GM21723 (cell line): ENCODE measurements around the gene ELFN2.

ENCODE experiments used
- ATAC-seq: cut with Tn5 transposase; IDR thresholded peaks from one replicate; pipeline ENCODE4 v1.9.1; 2021; ENCODE audit warnings: mild to moderate bottlenecking, moderate library complexity; ENCODE audit not compliant: unreplicated experiment

The ELFN2 gene

DNA sequence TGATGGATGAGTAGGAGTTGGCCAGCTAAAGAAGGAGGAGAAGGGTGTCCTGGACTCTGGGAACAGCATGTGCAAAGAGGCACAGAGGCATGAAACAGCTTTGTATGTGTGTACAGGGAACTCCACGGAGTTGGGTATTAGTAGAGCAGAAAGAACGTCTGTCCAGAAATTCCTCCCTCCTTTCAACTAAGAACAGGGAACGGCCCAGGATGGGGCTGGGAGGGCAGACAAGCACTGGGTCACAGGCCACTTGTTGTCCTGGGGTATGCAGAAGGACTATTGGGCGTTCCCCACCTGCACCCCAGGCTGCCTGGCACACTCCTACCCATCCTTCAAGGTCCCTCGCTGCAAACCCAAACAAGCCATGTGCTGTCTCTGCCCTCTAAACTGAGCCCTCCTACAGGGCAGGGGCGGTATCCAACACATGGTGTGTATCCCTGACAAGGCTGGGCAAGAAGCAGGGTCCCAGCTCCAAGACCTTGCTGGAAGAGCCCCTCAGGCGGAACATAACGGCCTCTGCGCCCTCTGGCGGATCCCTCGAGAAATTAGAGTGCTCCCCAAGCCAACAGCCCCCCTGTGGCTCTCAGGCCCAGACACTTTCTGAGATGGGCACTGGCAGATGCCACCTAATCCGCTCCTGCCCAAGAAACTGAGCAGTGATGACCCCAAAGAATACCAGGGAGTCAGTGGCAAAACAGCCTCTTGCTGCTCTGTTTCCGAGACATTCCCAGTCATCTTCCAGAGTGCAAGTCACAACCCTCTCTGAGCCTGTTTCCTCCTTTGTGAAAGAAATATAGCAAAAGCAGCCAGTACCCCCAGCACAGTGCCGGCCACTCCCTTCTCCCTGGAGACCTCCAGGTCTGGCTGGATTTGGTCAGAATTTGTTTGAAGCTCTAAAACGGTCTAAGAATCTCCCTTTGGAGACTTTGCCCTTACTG lies 1.6 kb upstream of the ELFN2 start:
- no peak for ATAC-seq

- no peak for ATAC-seq
Measured at GRCh38 chr22:37427711-37428635, 694 bp upstream of the ELFN2 start.

DNA sequence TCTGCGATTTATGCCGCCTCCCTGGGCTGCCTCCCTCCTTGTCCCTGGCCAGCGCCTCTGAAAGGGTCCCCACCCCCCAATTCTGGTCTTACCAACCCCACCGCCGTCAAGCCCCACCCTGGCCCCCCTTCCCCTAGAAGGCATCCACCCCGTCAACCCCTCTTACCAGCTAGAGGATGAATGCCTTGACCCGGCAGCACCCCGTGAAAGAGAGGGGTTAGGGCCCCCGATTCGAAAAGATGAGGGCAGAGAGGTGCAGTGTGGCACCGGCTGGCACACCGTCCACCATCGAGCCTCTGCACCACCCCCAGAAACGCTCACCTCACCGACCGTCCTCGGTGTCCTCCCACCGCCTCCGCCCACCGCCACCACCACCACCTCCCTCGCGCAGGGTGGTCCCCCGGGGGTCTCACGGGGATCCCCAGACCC lies 559 bp downstream of the ELFN2 start:
- no peak for ATAC-seq

- ATAC-seq = no peak
Measured at GRCh38 chr22:37425800-37426705, 1.2 kb downstream of the ELFN2 start.

GRCh38 chr22:37425369-37425768 lies 1.9 kb downstream of the ELFN2 start:
- ATAC-seq = no peak

GRCh38 chr22:37423283-37423682 lies 4.0 kb downstream of the ELFN2 start:
- no peak for ATAC-seq

DNA sequence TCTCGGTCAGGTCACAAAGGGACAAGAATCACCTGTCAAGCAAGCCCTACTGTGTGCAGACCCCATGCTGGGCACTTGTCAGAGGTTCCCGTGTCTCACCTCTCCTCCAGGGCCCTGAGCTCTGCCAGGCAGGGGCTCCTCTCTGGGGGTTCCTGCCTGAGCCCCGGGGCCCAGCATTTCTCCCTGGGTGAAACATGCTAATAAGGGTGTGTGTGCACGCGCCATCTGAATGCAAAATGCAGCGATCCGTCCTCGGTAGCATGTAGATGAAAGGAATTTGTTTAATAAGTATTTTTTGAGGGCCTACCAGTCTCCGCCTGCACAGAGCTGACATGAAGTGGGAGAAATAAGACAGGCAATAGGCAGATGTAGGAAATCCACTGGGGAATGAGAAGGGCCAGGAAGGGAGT lies 5.8 kb downstream of the ELFN2 start:
- ATAC-seq = no peak

DNA sequence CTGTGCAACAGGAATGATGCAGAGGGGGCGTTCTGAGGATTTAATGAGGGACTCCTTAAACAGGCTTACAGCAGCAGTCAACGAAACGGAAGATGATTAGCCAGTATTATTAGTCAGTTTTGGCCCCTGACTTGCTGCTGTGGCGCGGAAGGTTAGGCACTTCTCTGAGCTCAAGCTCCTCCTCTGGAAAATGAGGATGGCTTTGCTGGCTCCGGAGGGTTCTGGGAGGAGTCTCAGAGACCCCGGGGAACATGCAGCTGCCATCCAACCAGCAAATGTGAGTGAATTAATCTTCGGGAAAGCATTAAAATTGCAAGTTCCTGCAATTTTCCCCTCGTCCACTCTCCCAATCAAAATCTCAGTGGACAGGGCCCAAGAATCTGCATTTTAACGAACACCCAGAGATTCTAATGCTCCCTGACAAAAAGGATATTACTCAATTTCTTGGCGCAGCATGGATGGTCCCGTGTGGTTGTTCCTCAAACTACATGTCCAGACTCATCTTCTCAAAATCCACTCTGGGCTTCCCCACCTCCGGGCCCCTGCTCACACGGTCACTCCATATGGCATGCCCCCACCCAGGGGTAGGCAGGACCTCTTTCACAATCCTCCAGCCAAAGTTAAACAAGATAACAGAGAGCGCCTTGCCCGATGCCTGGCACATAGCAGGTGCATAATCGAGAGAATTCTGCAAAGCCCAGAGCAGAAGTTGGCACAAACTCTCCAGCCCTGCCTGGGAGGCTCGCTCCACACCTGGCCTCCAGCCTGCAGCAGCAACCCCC lies 6.4 kb downstream of the ELFN2 start:
- no peak for ATAC-seq

GRCh38 chr22:37419969-37420685 lies 7.2 kb downstream of the ELFN2 start:
- no peak for ATAC-seq

GRCh38 chr22:37419370-37419968 lies 7.8 kb downstream of the ELFN2 start:
- no peak for ATAC-seq

DNA sequence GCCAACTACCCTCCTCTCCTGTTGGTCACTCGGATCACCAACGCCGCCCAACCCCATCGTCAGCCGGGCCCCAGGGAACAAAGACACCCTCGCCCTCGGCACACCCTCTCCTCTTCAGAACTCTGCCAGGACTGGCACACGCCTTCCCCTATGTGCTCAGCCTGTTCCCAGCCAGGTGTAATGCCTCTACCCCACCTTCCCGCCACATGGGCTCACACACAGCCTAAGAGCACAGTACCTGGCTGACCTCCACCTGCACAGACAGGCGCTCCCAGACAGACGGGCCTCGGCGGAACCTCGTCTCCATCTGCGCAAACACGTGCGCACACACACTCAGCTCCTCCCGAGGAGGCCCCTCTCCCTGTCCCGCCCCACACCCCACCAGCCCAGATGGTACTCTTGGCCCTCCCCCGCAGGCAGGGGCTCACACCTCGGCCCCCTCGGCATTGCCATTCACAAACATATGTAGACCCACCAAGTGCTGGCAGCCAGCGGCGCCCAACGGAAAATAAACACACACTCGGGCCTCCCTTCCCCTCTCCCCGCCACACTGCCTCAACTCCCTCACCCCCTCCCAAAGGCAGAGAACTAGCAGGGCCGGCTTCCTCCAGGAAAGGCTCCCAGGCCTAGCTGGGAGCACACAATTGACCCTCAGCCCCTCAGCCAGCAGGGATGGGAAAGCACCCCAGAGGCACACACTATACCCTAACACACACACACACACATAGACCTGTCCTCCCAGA lies 8.5 kb downstream of the ELFN2 start:
- no peak for ATAC-seq

DNA sequence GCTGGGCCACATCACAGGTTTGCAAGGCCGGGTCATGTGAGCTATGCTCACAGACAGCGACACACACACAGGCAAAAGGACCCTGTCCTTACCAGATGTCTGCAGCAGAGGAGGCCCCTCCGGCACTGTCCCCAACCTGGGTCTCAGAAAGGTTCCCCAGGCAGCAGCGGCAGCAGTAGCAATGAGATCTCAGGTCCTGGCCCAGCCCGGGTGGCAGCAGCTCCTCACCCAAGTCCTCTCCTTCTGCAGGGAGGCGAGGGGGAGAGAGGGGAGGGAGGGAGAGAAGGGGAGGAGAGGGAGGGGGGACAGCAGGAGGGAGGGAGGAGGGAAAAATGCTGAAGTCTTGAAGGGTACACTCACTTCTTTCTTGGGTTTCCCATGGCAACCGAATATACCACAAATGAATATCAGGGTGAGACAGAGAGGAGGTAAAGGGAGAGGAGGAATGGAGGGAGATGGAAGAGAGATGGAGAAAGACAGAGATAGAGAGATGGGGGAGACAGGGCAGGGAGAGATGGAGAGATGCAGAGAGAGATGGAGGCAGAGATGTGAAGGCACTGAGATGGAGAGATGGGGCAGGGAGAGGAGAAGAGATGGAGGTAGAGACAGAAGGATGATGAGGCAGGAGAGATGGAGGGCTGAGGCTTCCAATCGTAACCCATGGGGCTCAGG lies 9.5 kb downstream of the ELFN2 start:
- ATAC-seq = no peak

- ATAC-seq = no peak
Measured at GRCh38 chr22:37417264-37417663, 10.0 kb downstream of the ELFN2 start.

- ATAC-seq = no peak
Measured at GRCh38 chr22:37416827-37417226, 10.5 kb downstream of the ELFN2 start.

DNA sequence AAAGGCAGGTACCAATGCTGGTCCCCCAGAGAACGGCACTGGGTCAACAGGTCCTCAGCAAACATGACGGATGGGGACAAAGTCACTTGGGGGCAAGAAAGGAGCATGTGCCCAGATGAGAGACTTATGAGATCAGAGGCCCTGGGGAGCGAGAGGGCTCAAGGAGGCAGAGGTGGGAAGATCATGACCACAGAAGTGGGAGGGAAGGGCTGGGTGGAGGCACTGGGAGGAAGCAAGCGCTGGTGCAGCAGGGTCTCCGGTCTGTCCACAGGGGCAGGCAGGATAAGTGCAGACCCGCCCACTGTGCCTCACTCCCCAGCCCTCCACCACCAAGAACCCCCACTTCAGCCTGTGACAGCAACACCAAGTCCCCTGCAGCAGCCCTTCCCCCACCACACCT lies 10.9 kb downstream of the ELFN2 start:
- ATAC-seq = no peak

GRCh38 chr22:37415210-37415609 lies 12.1 kb downstream of the ELFN2 start:
- no peak for ATAC-seq

- no peak for ATAC-seq
Measured at GRCh38 chr22:37414288-37414687, 13.0 kb downstream of the ELFN2 start.

GRCh38 chr22:37413546-37413945 lies 13.7 kb downstream of the ELFN2 start:
- ATAC-seq = no peak
